Stimulated activated CD8-positive, alpha-beta memory T cell treated with anti-CD3 and anti-CD28 coated beads, Interleukin-4, amount 100 ng/mL, for 48 hours (primary cell): ENCODE results near the gene DDR1.

ENCODE experiments used
- DNase-seq: peaks from one replicate; pipeline ENCODE4 v3.0.0-alpha.2; 2020

DDR1 gene

GRCh38 chr6:30881392-30882203 lies 2.7 kb upstream of the DDR1 start:
- no peak for DNase-seq

GRCh38 chr6:30882204-30882758 lies 2.0 kb upstream of the DDR1 start:
- DNase-seq, result no peak

GRCh38 chr6:30882759-30883684 lies 1.3 kb upstream of the DDR1 start:
- DNase-seq, result no peak

- peak; percentile 67 for DNase-seq
Observed at GRCh38 chr6:30884521-30885480, 482 bp downstream of the DDR1 start.

DNA sequence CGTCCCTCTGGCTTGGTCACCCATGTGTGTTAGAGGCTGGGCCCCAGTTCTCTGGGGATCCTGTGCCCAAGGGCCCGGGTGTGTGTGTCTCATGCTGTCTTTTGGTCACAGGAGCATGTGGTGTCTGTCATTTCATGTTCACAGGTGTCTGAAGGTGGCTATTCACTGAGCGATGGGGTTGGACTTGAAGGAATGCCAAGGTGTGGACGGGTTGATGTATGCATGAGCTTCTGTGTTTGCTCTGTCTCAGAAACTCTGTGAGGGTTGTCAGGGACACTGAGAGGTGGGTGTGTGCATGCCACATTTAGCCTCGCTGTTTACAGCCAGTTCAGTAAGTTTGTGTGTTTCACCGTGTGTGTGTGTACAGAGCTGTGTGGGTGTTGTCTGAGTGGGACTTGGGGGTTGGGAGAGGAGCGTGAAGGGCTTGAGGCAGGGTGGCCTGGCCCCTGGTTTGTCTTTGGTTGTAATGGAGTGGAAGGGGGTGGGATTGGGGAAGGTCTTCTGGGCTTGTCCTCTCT lies 1.2 kb downstream of the DDR1 start:
- DNase-seq, result no peak

DNA sequence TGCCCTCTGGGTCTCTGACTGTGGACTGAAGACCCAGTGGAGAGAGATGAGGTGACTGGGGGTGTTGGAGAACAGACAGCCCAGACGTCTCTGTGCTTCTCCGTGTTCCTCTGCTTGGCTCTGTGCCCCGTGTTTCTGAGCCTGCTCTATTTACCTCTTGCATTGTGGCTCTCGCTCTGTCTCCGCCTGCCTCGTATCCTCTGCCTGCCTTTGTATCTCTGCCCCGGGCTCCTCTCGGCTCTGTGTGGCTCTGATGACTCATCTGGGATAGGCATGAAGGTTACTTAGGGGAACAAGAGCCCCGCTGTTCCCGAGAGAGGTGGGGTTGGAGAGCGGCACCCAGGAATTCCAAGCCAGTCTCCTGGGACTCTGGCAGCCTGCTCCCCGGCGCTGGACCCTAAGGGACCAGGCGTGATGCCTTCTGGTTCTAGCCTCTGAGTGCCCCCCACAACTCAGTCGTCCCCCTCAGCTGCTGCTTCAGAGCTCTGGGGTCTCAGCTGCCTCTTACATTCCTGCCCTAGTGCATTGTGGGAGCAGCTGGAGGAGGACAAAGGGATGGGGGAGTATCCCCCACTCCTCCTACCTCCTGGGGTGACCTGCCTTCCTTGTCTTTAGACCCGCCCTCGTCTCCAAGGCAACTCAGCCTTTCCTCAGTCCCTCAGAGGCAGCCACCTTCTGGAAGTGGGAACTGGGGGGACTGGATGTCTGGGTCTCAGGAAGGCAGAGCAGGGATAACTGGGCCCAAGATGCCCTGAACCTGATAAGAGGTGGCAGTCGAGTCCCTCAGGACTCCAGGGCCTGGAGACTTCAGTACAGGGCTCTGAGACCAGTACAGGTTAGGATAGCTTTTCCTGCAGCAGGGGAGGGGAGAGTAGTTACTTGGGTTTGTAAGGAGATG lies 1.9 kb downstream of the DDR1 start:
- no peak for DNase-seq

DNA sequence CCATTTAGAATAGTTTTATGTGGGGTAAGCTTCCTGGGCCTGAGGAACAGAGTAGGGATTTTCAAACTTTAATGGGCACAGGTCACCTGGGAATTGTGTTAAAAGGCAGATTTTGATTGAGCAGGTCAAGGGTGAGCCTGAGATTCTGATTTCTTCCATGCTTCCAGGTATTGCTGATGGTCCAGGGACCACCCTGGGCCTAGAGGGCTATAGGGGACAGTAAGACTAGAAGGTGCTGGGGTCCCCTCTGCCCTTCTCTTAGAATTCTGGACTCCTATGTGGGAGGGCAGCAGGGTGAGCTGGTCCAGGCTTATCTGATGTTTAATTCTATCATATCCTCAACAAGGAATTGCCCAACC lies 2.6 kb downstream of the DDR1 start:
- no peak for DNase-seq

- DNase-seq, result no peak
Observed at GRCh38 chr6:30887901-30888815, 3.8 kb downstream of the DDR1 start.

GRCh38 chr6:30888816-30889495 lies 4.6 kb downstream of the DDR1 start:
- no peak for DNase-seq

DNA sequence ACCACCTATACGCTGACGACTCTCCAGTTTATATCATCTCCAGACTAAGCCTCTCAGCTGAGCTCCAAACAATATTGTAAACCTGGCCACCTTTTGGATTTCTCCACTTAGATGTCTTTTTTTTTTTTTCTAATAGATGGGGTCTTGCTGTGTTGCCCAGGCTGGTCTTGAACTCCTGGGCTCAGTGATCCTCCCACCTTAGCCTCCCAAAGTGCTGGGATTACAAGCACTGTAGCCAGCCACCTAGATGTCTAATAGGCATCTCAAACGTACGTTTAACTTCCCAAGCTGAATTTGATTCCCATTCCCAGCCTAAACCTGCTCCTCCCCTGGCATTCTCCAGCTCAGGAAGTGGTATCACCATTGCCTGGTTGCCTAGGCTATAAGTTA lies 5.2 kb downstream of the DDR1 start:
- no peak for DNase-seq

DNA sequence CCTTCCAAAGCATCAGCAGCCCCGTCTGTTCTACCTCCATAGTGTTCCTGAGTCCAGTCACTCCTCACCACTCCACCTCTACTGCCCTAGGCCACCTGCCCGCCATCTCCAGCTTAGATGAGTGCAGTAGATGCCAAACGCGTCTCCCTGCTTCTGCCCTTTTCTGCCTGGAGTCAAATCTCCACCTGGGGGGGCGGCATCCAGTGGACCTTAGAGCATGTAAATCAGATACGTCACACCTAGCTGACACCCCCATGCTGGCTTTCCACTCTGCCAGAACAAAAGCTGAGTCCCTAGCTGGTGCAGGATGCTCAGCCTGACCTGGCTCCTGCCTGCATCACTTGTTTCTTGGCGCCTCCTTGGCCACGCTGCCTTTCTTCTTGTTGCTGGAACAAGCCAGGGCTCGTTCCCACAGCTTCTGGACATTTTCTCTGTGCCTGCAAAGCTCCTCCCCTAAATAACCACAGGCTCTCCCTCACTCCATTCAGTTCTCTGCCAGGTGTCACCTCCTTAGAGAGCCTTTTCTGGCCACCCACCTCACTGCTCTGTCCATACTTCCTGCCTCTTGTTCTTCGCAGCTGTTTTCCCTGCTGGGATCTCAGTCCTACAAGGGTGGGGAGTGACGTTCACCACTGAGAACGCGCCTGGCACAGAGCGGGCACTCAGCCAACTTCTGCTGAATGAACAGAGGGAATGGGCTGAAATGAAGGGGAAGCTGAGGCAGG lies 5.8 kb downstream of the DDR1 start:
- no peak for DNase-seq

DNA sequence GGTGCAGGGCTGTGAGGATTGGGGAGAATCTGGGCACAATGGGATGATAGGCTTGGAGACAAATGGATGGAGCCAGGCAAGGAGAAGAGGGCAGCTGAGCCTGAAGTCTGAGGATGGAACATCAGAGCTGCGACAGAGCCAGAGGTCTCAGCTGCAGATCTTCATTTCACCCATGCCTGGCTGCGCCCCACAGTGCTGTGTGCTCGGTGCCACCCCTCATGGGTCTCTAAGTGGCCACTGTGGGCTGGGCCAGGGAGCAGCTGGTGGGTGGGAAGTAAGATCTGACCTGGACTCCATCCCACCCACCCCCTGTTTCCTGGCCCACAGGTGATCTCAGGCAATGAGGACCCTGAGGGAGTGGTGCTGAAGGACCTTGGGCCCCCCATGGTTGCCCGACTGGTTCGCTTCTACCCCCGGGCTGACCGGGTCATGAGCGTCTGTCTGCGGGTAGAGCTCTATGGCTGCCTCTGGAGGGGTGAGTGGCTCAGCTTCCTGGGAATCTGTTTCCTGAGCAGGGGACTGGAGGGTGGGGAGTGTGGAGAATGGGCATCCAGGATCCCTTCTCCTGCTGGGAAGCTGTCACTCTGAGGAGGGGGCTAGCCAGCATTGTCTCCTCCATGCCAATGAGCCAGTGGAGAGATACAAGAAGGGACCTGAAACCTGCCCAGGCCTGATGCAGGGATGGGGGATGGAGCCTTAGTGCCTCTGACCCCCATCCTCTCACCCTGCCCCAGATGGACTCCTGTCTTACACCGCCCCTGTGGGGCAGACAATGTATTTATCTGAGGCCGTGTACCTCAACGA lies 6.5 kb downstream of the DDR1 start:
- DNase-seq, result no peak

GRCh38 chr6:30891450-30891723 lies 7.1 kb downstream of the DDR1 start:
- no peak for DNase-seq

DNA sequence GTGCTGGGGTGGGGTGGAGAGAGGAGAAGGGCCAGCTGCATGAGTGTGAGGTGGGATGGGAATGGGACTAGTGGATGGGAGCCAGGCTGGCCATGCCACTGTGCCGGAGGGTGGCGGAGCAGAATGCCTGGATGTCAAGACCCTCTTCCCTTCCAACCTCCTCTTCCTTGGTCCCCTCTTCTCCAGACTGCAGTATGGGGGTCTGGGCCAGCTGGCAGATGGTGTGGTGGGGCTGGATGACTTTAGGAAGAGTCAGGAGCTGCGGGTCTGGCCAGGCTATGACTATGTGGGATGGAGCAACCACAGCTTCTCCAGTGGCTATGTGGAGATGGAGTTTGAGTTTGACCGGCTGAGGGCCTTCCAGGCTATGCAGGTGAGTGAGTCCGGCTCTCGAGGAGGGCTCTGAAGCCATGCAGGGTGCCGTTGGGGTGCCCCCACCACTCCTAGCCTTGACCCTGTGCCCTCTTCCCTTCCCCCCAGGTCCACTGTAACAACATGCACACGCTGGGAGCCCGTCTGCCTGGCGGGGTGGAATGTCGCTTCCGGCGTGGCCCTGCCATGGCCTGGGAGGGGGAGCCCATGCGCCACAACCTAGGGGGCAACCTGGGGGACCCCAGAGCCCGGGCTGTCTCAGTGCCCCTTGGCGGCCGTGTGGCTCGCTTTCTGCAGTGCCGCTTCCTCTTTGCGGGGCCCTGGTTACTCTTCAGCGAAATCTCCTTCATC lies 7.7 kb downstream of the DDR1 start:
- no peak for DNase-seq

DNA sequence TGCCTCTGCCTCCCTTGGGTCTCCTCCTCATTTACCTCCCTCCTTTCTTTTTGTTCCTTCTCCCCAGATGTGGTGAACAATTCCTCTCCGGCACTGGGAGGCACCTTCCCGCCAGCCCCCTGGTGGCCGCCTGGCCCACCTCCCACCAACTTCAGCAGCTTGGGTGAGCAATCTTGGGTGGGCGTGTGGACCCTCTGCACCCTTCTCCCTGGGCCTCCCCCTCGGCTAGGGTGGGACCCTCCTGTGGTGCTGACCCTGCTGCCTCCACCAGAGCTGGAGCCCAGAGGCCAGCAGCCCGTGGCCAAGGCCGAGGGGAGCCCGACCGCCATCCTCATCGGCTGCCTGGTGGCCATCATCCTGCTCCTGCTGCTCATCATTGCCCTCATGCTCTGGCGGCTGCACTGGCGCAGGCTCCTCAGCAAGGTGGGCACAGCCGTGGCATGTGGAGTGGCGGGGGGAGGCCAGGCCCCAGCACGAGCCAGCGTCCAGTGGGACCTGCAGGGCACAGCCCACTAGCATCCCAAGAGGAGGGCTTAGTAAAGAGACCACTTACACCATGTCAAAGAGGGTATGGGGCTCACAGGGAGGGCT lies 8.8 kb downstream of the DDR1 start:
- DNase-seq, result no peak

GRCh38 chr6:30893666-30894065 lies 9.3 kb downstream of the DDR1 start:
- no peak for DNase-seq

DNA sequence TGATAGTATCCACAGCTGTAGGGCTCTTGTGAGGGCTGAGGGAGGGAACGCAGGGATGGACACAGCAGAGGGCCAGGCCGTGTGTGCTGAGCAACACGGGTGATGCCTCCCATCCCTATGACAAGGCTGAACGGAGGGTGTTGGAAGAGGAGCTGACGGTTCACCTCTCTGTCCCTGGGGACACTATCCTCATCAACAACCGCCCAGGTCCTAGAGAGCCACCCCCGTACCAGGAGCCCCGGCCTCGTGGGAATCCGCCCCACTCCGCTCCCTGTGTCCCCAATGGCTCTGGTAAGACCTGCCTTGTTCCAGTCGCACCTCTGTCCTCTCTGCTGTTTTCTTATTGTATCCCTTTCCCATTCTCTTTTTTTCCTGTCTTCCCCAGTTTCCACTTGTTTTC lies 10.1 kb downstream of the DDR1 start:
- DNase-seq, result no peak
